ENCODE measurements around the gene RAD51.

RAD51 gene

GRCh38 chr15:40756938-40757337, 62.0 kb downstream of the RAD51 start:
- in situ Hi-C loops (cut with MboI; ENCODE audit: low sequenced_read_pairs), result no loop called here

DNA sequence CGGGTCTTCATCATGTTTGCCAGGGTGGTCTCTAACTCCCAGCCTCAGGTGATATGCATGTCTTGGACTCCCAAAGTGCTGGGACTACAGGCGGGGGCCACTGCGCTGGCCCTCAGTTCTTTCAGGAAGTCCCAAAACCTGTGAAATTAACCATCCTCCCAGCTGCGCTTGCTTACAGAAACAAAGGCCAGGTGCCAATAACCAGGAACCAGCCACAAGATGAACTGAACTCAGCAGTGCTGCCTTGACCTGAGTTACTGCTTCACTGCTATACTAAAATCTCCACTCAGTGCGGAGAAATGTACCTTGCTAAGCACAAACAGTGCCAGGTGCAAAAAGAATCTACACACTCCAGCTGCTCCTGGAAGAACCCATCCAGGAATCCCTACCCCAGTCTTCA, 65.0 kb downstream of the RAD51 start:
- in situ Hi-C loops (cut with MboI; ENCODE audit: low sequenced_read_pairs), result no loop called here

- in situ Hi-C loops (cut with MboI; ENCODE audit: low sequenced_read_pairs), result no loop called here
These were observed 68.2 kb downstream of the RAD51 start for GRCh38 chr15:40762919-40763800.

DNA sequence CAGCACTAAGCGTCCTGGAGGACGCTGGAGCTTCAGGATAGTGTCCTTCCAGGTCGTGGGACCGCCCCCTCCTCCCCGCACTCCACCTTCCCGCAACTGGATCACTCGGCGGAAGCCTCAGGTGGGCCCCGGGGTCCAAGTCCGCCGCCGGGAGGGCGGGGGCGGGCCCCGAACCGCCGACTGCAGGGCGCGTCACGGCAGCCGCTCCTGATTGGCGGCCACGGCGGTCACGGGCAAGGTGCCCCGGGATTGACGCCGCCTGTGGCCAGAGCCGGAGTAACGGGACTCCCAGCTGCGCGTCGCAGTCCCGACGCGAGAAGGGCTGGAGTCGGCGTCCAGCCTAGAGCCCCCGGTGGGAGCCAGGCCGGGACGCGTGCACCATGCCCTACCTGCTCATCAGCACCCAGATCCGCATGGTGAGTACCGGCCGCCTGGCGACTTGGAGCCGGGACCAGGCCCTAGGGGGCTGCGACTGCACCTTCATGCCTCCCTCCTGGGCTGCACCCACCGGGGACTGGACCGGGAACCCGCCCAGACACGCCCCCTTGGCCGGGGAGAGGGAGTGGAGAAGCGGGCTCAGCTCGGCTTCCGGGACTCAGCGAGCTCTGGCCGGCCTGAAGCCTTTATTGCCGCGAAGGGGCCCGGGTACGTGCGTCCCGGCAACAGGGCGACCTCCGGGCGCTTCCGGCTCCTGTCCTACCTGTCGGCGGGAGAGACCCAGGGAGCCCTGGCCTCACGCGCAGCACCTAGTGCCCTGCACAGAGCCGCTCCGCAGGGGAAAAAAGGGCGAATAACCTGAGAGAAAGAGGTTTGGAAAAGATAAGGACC, 69.0 kb downstream of the RAD51 start, which contains the start of gene GCHFR:
GCHFR (plus strand) TSS at position 268 of the 828 bp plus-strand sequence; CDS start at position 381, 113 bp downstream.
- in situ Hi-C loops (cut with MboI; ENCODE audit: low sequenced_read_pairs), result no loop called here

GRCh38 chr15:40764629-40765103, 69.7 kb downstream of the RAD51 start:
- in situ Hi-C loops (cut with MboI; ENCODE audit: low sequenced_read_pairs), result no loop called here

DNA sequence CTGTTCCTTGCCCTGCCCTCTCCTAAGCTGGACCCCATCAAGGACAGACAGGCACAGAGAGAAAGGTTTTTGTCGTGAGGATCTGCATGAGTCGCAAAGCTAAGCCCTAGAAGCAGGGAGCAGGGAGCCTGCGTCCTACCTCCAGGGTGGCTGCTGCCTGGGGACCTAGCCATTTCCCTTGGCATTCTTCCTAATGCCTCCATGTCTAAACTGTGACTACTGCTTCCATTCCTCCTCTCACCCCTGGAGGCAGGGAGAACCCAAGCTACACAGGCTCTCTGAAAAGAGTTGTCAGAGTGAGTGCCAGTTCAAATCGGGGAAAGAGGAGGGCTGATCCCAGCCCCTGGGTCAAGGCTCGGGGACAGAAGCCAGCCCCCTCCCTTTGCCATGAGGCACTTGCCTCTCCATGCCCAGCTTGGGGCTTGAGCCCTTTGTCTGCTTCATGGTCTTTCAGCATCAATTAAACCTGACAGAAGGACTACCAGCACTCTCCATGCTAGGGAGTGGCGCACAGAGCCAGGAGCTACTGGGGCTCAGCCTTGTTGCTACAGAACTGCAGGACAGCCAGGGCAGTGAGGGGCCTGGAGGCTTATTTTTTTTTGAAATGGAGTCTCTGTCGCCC, 71.3 kb downstream of the RAD51 start:
- in situ Hi-C loops (cut with MboI; ENCODE audit: low sequenced_read_pairs), result no loop called here

DNA sequence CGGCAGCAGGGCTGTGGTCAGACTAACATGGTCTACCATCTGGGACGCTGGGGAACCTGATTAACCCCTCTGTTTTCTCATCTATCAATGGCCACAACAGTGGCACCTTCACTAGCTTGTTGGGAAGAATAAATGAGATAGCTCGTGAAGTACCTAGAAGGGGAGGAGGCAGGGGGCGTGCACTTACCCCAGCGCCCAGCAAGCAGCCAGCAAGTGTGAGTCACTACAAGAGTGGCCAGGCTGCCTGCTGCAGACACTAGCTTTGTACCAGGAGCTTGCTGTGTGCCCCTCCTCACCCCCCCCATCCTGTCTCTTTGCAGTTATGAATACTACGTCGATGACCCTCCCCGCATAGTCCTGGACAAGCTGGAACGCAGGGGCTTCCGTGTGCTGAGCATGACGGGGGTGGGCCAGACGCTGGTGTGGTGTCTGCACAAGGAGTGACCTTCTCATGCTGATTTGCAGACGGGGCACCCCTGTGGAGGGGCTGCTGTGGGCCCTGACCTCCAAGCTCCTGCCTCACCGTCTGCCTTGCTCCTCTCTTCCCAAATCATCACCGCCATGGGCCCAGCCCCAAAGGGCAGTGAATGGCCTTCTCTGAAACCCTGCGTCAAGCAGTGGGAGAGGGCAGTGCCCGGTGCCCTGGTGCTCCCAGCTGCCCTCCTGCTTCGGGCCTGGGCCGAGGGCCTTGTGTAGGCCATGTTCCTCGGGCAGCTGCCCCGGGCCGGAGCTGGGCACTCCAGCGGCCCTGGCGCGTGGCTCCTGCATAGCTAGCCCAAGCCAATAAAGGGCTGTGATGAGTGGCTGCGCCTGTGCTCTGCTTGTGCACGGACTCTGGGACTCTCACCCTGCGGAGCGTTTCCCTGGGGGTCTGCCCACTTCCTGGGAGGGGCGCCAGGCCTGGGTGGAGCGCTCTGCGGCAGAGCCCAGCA, 72.2 kb downstream of the RAD51 start:
- in situ Hi-C loops (cut with MboI; ENCODE audit: low sequenced_read_pairs), result no loop called here

DNA sequence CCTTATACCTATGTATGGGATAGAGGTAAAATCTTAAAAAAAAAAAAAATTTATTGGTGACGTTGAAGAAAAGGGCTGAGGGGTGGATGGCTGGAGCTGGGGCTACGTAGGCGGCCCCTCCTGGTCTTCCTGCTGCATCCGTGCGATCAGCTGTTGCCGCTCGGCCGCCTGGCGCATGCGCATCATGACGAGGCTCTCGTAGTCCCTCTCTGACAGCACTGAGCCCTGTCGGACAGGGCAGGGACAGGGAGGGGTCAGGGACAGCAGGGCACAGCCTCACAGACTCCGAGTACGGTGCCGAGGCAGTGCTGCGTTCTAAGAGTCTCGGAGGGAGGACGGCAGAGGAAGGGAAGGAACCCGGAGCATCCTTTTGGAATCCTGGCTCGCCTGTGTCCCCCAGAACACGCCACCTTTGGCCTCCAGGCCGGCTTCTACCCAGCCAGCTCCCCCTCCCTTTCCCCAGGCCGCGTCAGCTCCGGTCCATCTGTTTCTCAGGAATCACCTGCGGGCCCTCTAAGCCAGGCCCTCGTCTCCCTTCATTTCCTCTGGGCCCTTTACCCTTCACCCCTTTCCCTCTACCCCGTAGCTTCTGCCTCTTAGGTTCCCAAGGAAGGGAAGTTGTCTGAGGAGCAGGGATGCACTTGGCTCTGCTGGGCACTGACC, 73.0 kb downstream of the RAD51 start:
- in situ Hi-C loops (cut with MboI; ENCODE audit: low sequenced_read_pairs), result no loop called here

DNA sequence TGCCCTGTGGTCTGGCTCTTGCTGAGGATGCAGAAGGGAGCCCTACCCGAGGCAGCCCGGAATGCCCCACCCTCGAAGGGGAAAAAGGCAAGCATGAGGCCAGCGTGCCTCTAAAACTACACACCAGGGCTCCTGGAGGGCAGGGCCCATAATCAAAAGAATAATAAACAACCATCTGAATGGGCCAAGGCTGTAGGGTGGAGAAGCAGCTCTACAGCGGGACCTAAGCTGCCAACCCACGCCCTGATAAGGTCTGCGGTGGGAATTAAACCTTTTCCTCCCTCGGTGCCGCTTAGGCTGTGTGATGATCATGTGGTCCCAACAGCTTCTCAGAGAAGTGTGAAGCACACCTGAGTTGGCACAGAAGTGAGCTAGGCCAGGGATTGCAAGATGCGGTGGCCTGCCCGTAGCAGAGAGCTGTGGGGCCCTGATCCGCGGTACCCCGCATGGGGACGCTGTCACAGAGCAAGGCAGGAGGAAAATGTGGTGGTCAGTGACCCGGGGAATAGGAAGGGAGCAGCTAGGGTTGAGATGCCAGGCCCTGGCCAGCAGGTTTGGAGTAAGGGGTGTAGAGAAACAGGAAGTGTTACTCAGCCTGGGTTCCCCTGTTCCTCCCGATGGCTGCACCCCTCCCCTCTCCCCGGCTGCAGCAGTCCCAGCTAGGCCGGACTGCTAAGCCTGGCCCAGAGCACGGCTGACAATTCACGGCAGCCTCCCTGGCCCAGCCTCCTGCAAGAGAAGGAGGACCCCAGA, 73.7 kb downstream of the RAD51 start:
- in situ Hi-C loops (cut with MboI; ENCODE audit: low sequenced_read_pairs), result no loop called here

DNA sequence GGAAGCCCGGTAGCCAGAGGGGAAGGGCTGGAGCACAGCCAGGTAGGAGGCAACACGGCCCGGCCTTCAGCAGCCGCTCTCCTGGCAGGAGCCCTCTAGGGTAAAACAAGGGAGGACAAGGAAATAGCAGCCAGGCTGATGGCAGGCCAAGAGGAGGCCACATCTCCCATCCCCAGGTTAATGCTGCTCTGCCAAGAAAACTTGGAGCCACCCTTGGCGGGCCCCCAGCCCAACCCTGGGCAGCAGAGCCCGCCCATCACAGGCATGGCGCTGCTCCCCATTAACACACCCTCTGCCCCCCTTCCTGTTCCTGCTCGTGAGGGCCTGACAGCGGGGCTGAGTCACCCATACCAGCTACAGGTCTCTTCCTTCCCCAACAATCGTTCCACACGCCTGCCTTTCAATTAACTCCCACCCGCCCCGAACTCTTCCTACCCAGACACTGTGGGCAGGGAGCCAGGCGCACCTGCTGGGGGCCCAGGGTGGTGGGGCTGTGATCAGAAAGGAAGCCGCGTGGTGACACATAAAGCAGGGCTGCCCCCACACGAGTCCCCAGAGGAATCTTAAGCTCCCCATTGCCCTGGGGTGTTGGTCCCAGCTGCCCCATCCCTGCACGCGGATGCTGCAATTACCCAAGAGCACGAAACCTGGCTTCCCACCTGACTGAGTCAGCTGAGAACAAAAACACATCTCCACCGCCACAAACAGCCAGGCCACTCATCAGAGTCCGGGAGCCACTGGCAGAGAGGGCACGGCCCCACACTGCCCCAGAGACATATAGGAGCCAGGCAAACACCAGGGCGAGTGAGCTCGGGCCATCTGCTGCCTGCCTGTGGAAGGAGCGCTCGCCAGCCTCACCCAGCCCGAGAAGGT, 74.5 kb downstream of the RAD51 start, which contains the start of gene C15orf62:
C15orf62 (plus strand) TSS at position 707 of the 873 bp plus-strand sequence. CDS start 516 bp downstream, outside the sequence.
- in situ Hi-C loops (cut with MboI; ENCODE audit: low sequenced_read_pairs), result no loop called here

DNA sequence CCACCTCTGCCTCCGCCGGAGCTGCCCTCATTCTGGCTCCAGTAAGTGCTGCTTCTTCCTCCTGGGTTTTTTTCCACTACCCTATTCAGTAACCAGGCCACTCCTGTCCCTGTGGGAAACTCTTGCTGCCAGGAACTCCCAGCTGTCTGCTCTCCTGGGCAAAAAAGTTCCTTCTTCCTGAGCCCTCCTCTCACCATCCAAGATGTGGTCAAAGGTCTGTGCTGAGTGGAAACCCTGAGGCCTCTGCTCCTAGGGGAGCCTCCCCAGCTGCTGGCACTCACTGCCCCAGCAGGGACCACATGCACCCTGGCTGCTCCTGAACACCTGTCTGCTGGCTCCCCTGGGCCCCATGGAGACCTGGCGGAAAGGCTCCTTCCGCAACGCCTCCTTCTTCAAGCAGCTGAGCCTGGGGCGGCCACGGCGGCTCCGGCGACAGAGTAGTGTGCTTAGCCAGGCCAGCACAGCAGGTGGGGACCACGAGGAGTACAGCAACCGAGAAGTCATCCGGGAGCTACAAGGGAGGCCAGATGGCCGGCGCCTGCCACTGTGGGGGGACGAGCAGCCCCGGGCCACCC, 75.3 kb downstream of the RAD51 start:
- in situ Hi-C loops (cut with MboI; ENCODE audit: low sequenced_read_pairs), result no loop called here

GRCh38 chr15:40771242-40771641, 76.3 kb downstream of the RAD51 start:
- in situ Hi-C loops (cut with MboI; ENCODE audit: low sequenced_read_pairs), result no loop called here

- in situ Hi-C loops (cut with MboI; ENCODE audit: low sequenced_read_pairs), result no loop called here
These were observed 77.0 kb downstream of the RAD51 start for GRCh38 chr15:40772014-40772413.

DNA sequence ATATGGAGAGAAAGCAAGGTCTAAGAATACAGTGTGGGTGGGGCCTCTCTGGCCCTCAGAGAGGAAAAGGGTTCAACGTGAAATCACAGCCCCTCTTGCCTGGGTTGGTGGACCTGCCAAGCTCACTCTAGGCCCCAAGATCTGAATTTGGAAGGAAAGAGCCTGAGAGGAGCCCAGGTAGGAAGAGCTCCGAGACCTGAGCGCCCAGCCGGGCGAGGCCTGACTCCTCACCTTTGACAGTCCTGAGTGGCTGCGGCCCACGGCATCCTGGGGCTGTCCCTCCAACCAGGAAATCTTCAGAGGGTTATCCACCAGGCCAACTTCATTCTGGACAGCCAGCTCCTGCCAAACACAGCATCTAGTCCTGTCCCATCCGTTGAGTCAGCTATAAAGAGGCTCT, 78.5 kb downstream of the RAD51 start:
- in situ Hi-C loops (cut with MboI; ENCODE audit: low sequenced_read_pairs), result no loop called here

- in situ Hi-C loops (cut with MboI; ENCODE audit: low sequenced_read_pairs), result no loop called here
These were observed 78.9 kb downstream of the RAD51 start for GRCh38 chr15:40773902-40774301.

DNA sequence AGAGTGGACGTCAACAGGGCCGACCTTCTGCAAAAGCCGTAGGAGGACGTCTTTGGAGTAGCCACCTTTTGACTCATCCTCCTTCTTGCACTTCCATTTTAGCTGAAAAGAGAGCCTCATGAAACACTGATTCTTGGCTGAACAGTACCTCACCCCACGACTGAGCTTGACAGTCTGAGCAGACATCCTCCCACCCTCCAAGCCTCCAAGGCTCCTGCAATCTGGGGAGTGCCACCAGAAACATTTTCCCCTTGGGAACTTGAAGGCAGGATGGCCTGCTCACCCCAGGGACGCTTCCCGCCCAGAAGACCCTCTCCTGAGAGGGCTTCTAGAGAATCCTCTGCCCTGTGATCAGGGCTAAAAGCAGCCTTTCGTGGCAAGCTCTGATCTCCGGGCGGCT, 80.0 kb downstream of the RAD51 start:
- in situ Hi-C loops (cut with MboI; ENCODE audit: low sequenced_read_pairs), result no loop called here

DNA sequence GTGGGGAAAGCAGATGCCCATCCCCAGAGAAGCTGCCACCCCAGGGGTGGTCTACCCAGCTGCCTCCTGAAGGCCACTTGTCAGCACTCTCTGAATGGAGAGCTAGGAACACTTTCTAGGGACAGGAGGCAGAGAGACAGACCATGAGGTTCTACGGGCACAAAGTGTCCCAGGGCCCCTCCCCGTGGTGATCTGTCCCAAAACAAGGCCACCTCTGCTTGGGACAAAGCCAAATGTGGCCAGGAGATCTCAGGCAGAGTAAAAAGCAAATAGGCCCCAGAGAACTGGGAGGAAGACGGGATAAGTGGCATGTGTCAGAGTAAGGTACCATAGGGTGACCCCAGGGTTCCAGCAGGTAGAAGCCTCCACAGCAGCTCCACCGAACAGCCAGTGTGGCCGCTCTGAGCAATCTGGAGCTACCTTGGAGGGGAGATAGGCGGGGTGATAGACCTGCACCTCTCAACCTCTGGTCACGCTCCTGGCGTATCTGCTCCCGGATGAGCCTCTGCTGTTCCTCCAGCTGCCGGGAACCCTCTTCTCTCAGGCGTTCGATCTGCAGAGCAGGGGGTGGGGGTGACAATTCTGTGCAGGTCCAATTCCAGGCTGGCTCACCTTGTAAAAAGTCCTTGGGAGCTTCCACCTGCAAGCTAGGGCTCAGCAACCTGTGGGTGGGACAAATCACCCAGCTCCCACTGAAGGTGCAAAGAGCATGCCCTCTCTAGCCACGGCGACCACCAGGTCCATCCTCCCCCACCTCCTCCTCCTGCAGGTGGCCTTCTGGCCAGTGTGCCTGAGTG, 81.0 kb downstream of the RAD51 start:
- in situ Hi-C loops (cut with MboI; ENCODE audit: low sequenced_read_pairs), result no loop called here

All from HL-60/S4 treated with retinoic acid at 250 ng/mL for 4 days and 3 days (cell line).